ENCODE results near the gene DNAJC4.

Gene DNAJC4

GRCh38 chr11:64281957-64282770 is 51.8 kb downstream of the DNAJC4 start:
- Mint-ChIP-seq H3K4me1 (peaks cover 31% of the 10 kb centered on the region), H3K4me3 (no peak overlapping the region), H3K27me3 (no peaks in the 10 kb centered on the region), H3K9me3 (no peaks in the 10 kb centered on the region), H3K27ac (no peak overlapping the region)
- no peak for DNase-seq
- no peak for ATAC-seq

GRCh38 chr11:64283092-64283491 is 52.7 kb downstream of the DNAJC4 start:
- DNase-seq = no peak
- Mint-ChIP-seq H3K4me1 (peaks cover 36% of the 10 kb centered on the region), H3K9me3 (no peaks in the 10 kb centered on the region), H3K27ac (peak overlapping the region; percentile 63 to 83), H3K27me3 (no peaks in the 10 kb centered on the region), H3K4me3 (peak overlapping the region; percentile 50 to 57)
- no peak for ATAC-seq

Data from stimulated activated naive CD8-positive, alpha-beta T cell treated with anti-CD3 and anti-CD28 coated beads, Interleukin-15, amount 100 ng/mL, for 72 hours (primary cell).